NB4 (cell line): Measurements from ENCODE around the gene FABP1.

Source experiments
- DNase-seq: peaks from one replicate; pipeline ENCODE4 v3.0.0; 2010; ENCODE audit warnings: low read depth
- H3K4me3 ChIP-seq: one replicate; pipeline ENCODE4 v1.5.1; 2011; ENCODE audit warnings: mild to moderate bottlenecking, low read depth, low read length, moderate library complexity
- MYC ChIP-seq: IDR thresholded peaks from 2 replicates; pipeline ENCODE4 v1.6.1; 2011; ENCODE audit warnings: low read depth, low read length
- POLR2A ChIP-seq: IDR thresholded peaks from 2 replicates; pipeline ENCODE4 v1.6.1; 2011; ENCODE audit warnings: mild to moderate bottlenecking; ENCODE audit not compliant: insufficient read length; ENCODE audit errors: extremely low read depth
- TF ChIP-seq, protein P1 (sequence below): IDR thresholded peaks from one replicate; pipeline ENCODE4 v1.5.1; 2012; ENCODE audit warnings: low read depth, low read length
- TF ChIP-seq, protein P2 (sequence below): IDR thresholded peaks from 2 replicates; pipeline ENCODE4 v1.6.1; 2011; ENCODE audit warnings: low read depth, low read length

FABP1 gene

DNA sequence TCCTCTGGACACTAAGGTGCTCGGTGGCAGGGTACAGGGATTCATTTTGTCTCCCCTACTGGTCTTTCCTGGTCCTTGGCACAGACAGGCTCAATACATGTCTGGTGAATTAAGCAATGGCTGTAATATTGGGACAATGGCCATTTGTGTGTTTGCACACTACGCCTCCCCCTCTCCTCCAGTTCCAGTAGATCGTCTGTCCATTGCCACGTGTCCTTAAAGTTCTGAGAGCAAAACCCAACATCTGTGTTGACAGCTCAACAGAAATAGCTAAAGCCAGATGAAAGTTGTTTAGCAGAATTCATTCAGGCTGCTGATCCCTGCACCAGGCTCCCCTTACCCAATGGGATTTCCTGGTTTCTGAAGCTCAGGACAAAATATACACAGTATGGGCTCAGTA lies 9.0 kb upstream of the FABP1 start:
- TF ChIP-seq POLR2A (no peak), MYC (no peak)
- TF ChIP-seq, protein P1, sequence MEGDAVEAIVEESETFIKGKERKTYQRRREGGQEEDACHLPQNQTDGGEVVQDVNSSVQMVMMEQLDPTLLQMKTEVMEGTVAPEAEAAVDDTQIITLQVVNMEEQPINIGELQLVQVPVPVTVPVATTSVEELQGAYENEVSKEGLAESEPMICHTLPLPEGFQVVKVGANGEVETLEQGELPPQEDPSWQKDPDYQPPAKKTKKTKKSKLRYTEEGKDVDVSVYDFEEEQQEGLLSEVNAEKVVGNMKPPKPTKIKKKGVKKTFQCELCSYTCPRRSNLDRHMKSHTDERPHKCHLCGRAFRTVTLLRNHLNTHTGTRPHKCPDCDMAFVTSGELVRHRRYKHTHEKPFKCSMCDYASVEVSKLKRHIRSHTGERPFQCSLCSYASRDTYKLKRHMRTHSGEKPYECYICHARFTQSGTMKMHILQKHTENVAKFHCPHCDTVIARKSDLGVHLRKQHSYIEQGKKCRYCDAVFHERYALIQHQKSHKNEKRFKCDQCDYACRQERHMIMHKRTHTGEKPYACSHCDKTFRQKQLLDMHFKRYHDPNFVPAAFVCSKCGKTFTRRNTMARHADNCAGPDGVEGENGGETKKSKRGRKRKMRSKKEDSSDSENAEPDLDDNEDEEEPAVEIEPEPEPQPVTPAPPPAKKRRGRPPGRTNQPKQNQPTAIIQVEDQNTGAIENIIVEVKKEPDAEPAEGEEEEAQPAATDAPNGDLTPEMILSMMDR, result no peak
- TF ChIP-seq, protein P2, sequence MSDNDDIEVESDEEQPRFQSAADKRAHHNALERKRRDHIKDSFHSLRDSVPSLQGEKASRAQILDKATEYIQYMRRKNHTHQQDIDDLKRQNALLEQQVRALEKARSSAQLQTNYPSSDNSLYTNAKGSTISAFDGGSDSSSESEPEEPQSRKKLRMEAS, result no peak
- no peak overlapping the region for H3K4me3 ChIP-seq
- no peak for DNase-seq

DNA sequence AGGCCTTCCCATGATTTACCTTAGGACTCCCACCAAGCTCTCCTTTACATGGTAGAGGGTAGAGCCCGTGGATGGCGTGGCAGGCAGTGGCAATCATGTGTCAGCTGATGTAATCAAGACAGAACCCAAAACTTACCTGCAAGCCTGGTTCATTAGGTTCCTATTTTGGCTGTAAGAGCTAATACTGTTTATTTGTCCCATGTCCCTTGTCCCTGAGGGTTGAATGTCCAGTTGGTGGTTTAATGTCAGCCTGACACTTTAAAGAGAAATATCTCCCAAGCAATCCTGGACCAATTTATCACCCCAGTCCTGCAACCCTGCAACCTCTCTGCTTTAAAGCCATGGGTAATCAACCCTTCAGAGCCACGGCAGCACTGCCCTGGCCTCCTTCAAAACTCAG lies 6.0 kb upstream of the FABP1 start:
- no peak overlapping the region for H3K4me3 ChIP-seq
- DNase-seq, result no peak
- TF ChIP-seq MYC (no peak), POLR2A (no peak)
- TF ChIP-seq, protein P2, result no peak
- TF ChIP-seq, protein P1, result no peak

DNA sequence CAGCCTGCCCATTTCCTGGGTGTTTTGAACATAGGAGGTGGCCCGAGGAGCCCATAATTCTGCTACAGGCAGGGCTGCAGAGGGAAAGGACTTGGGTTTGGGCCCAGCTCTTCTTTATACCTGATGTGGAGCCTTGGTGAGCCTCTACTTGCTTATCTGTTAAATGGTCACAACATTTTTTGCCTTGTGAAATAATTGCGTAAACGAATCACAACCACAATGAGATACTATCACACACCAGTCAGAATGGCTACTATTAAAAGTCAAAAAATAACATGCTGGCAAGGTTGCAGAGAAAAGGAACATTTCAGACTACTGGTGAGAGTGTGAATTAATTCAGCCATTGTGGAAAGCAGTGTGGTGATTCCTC lies 4.1 kb upstream of the FABP1 start:
- peak; percentile 16 for DNase-seq
- no peak for TF ChIP-seq MYC
- TF ChIP-seq, protein P1, result no peak
- TF ChIP-seq, protein P2, result no peak
- no peak for TF ChIP-seq POLR2A
- no peak overlapping the region for H3K4me3 ChIP-seq

DNA sequence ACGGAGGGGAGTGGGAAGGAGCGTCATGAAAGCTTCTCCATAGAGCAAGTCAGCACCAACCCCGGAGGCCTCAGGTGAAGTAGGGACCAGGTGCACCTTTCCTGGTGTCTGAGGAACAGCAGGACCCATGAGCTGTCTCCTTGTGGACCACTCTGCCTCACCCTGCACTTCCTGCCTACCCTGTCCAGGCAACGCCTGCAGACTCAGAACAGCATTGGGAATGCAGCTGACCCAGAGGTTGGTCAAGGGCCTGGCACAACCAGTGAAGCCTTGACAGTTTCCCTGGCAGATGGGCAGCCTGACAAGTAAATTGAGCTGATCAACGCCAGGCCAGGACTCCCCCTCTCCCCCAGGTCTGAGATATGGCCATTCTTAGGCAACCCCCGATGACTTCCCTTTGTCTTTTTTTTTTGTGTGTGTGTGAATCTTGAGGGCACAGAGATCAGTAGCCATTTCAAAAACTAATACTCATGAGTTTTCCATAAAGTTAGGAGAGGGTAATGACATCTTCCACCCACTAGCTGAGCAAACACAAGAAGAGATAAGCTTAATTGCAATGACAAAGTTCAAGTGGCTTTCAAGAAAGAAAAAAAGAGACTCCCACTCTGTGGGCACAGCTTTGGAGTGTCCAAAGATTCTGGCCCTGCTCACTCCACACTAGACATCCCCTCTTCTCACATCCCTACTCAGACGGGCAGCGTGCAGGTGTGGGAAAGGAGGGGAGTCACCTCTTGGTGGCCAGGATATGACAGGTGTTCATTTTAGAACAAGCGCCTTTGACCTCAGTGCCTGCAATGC lies 3.5 kb upstream of the FABP1 start:
- TF ChIP-seq MYC (no peak), POLR2A (no peak)
- TF ChIP-seq, protein P2, result no peak
- TF ChIP-seq, protein P1, result no peak
- no peak overlapping the region for H3K4me3 ChIP-seq
- no peak for DNase-seq

DNA sequence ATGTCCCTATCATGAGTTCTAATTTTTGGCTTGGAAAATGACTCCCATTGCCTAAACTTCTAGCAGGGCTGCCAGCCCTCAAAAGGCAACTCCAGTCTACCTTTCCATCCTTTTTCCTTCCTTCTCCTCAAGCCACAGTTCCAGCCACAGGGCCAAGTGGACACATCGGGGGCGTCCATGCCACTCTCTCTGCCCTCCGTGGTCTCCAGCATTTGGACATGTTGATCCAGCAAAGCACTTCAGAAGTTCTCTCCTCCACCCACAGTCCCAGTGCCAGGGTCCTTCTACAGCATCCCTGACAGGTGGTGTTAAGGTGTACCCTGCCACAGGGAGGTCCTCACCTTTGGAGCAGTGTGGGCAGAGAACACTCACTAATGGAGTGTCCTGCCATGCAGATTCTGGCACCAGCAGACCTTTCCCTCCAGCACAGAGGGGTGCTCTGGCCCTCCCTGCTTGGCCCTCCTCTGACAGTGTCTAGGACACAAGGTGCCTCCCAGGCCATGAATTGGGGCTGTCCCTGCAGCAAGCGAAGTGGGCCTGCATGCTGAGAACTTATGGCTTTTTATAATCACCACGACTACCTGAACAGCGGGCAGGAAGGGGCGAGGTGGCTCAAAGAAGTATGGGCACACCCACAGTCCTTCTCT lies 1.6 kb upstream of the FABP1 start:
- no peak for DNase-seq
- TF ChIP-seq, protein P2, result no peak
- no peak for TF ChIP-seq POLR2A
- no peak overlapping the region for H3K4me3 ChIP-seq

DNA sequence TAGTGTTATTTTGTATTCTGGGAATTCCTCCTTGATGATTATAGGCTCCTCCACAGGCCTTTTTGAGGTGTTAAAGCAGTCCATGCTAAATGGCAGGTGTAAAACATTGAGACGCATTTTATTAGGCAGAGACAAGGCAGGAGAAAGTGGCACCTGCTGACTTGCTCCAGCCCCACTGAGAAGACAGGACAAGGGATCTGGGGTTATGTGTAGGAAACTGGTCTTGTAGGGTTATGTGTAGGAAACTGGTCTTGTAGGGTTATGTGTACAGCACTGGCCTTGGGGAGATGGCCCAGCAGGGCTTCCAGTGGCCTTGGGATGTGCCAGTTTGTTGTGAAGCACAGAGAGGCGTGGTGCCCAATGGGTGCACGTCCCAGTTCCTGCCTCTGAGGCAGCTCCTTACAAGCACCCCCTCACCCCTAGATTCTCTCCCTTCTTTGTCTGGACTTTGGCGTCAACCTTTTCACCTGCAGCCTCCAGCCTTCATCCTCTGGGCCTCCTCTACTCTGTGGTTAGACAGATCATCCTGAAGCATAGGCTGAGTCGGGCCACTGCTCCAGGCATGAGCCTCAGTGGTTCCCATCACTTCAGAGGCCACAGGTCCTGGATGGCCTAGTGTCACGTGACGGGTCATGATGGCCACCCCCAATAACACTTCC lies 921 bp upstream of the FABP1 start:
- no peak for DNase-seq
- H3K4me3 ChIP-seq, result no peak overlapping the region
- TF ChIP-seq, protein P1, result no peak
- TF ChIP-seq MYC (no peak), POLR2A (no peak)
- TF ChIP-seq, protein P2, result no peak
